GM23338 (cell line): ENCODE data around the gene ZNF585A. TPM values are rescaled to one million over a fixed set of nuclear protein-coding genes. Genes with fewer than 3 reads are reported as not detected.

Source experiments
- ATAC-seq: fragments of 200-7000 bp; cut with Tn5 transposase; 3 replicates; pipeline ENCODE4 v1.9.1; 2020
- DNase-seq: peaks from one replicate; pipeline ENCODE4 v3.0.0-alpha.2; 2015; ENCODE audit warnings: low spot score
- H2AFZ ChIP-seq: fragments of 200-600 bp; sonication (generic); 2 replicates; pipeline ENCODE4 v1.8.0; 2016; ENCODE audit warnings: antibody characterized with exemption, mild to moderate bottlenecking, moderate library complexity
- H3F3A ChIP-seq: fragments of 200-600 bp; sonication (generic); replicated peaks from 2 replicates; pipeline ENCODE4 v1.8.0; 2017; ENCODE audit warnings: antibody characterized with exemption, mixed run types, low read depth
- H3K27ac ChIP-seq: fragments of 200-600 bp; sonication (generic); 2 replicates; pipeline ENCODE4 v1.6.1; 2016; ENCODE audit warnings: low read depth
- H3K27me3 ChIP-seq: fragments of 200-600 bp; sonication (generic); 2 replicates; pipeline ENCODE4 v1.8.0; 2016; ENCODE audit warnings: mild to moderate bottlenecking, mixed run types, moderate library complexity; ENCODE audit not compliant: insufficient read depth
- H3K36me3 ChIP-seq: fragments of 200-600 bp; sonication (generic); 2 replicates; pipeline ENCODE4 v1.8.0; 2016; ENCODE audit warnings: mild to moderate bottlenecking; ENCODE audit not compliant: insufficient read depth
- H3K4me1 ChIP-seq: fragments of 200-600 bp; sonication (generic); 2 replicates; pipeline ENCODE4 v1.8.0; 2016; ENCODE audit warnings: mild to moderate bottlenecking, moderate library complexity; ENCODE audit not compliant: insufficient read depth
- H3K4me2 ChIP-seq: fragments of 200-600 bp; sonication (generic); 2 replicates; pipeline ENCODE4 v1.7.1; 2017; ENCODE audit warnings: mixed run types
- H3K4me3 ChIP-seq: fragments of 200-600 bp; sonication (generic); 2 replicates; pipeline ENCODE4 v1.6.1; 2016; ENCODE audit warnings: mixed run types
- H3K79me2 ChIP-seq: fragments of 200-600 bp; sonication (generic); replicated peaks from 2 replicates; pipeline ENCODE4 v1.8.0; 2017; ENCODE audit warnings: mild to moderate bottlenecking; ENCODE audit not compliant: insufficient read depth
- H3K9me2 ChIP-seq: fragments of 200-600 bp; sonication (generic); 2 replicates; pipeline ENCODE4 v1.8.0; 2017; ENCODE audit not compliant: insufficient read depth
- H4K20me1 ChIP-seq: fragments of 200-600 bp; sonication (generic); replicated peaks from 2 replicates; pipeline ENCODE4 v1.8.0; 2017; ENCODE audit warnings: mild to moderate bottlenecking; ENCODE audit not compliant: insufficient read depth
- H3K27ac Mint-ChIP-seq: 2 replicates; pipeline ENCODE4 v1.8.0; 2020; ENCODE audit warnings: inconsistent platforms, mild to moderate bottlenecking, moderate library complexity, mixed read lengths
- H3K27me3 Mint-ChIP-seq: 3 replicates; pipeline ENCODE4 v1.8.0; 2022; ENCODE audit warnings: low read depth, mild to moderate bottlenecking, moderate library complexity, mixed read lengths, inconsistent platforms; ENCODE audit not compliant: insufficient read depth, poor library complexity
- H3K36me3 Mint-ChIP-seq: 3 replicates; pipeline ENCODE4 v1.8.0; 2021; ENCODE audit warnings: low read depth, mild to moderate bottlenecking, inconsistent platforms, moderate library complexity, mixed read lengths
- H3K4me1 Mint-ChIP-seq: 3 replicates; pipeline ENCODE4 v1.8.0; 2020; ENCODE audit warnings: mild to moderate bottlenecking, inconsistent platforms, mixed read lengths
- H3K4me3 Mint-ChIP-seq: 3 replicates; pipeline ENCODE4 v1.8.0; 2021; ENCODE audit warnings: moderate library complexity, mild to moderate bottlenecking, inconsistent platforms, mixed read lengths
- H3K9me3 Mint-ChIP-seq: 3 replicates; pipeline ENCODE4 v1.8.0; 2020; ENCODE audit warnings: moderate library complexity, mild to moderate bottlenecking, inconsistent platforms, mixed read lengths
- CREB1 ChIP-seq: fragments of 250-450 bp; sonication (Bioruptor Pico); IDR thresholded peaks from 2 replicates; pipeline ENCODE4 v1.5.0; 2020; ENCODE audit warnings: low read depth, mild to moderate bottlenecking, moderate library complexity
- CTCF ChIP-seq, 2 experiments: fragments of 200-600 bp in 1 of 2; sonication (generic) in 1 of 2; conservative IDR thresholded peaks; 2 replicates each; pipeline versions ENCODE4 v1.5.1 to v1.6.1; 2016 to 2017; ENCODE audit warnings: antibody characterized with exemption in 2 of 2, low read depth in 2 of 2, mild to moderate bottlenecking in 2 of 2, moderate library complexity in 1 of 2
- ETS1 ChIP-seq: IDR thresholded peaks from 2 replicates; pipeline ENCODE4 v1.6.1; 2016; ENCODE audit warnings: antibody characterized with exemption
- EZH2 ChIP-seq: fragments of 200-600 bp; sonication (generic); IDR thresholded peaks from one replicate; pipeline ENCODE4 v1.8.0; 2017; ENCODE audit warnings: antibody characterized with exemption, mild to moderate bottlenecking, low read depth; ENCODE audit not compliant: unreplicated experiment
- EZH2phosphoT487 ChIP-seq: fragments of 200-600 bp; sonication (generic); IDR thresholded peaks from one replicate; pipeline ENCODE4 v1.8.1; 2018; ENCODE audit warnings: antibody characterized with exemption; ENCODE audit not compliant: unreplicated experiment
- JUNB ChIP-seq: IDR thresholded peaks from one replicate; pipeline ENCODE4 v1.6.1; 2016; ENCODE audit warnings: antibody characterized with exemption; ENCODE audit not compliant: unreplicated experiment
- NANOG ChIP-seq: IDR thresholded peaks from 2 replicates; pipeline ENCODE4 v1.6.1; 2016; ENCODE audit warnings: antibody characterized with exemption, borderline replicate concordance
- POLR2AphosphoS5 ChIP-seq: IDR thresholded peaks from 2 replicates; pipeline ENCODE4 v1.6.1; 2016; ENCODE audit warnings: antibody characterized with exemption, low read depth
- REST ChIP-seq: IDR thresholded peaks from one replicate; pipeline ENCODE4 v1.6.1; 2018; ENCODE audit warnings: antibody characterized with exemption; ENCODE audit not compliant: unreplicated experiment
- STAT1 ChIP-seq: IDR thresholded peaks from one replicate; pipeline ENCODE4 v1.6.1; 2016; ENCODE audit warnings: antibody characterized with exemption; ENCODE audit not compliant: unreplicated experiment
- ZNF114 ChIP-seq: fragments of 250-450 bp; sonication (Bioruptor Pico); IDR thresholded peaks from 2 replicates; pipeline ENCODE4 v1.5.0; 2020; ENCODE audit warnings: mild to moderate bottlenecking, moderate library complexity
- ZNF331 ChIP-seq: fragments of 250-450 bp; sonication (Bioruptor Pico); IDR thresholded peaks from 2 replicates; pipeline ENCODE4 v1.5.0; 2020; ENCODE audit warnings: low read depth, mild to moderate bottlenecking, moderate library complexity
- ZNF462 ChIP-seq: fragments of 250-450 bp; sonication (Bioruptor Pico); IDR thresholded peaks from 2 replicates; pipeline ENCODE4 v1.5.0; 2020; ENCODE audit warnings: mild to moderate bottlenecking, moderate library complexity
- polyA plus RNA-seq: library from polyadenylated mRNA; unstranded; fragments of >200 nt; fragmentation: Nextera tagmentation; extraction: Ambion mirVana; gene quantifications from 2 replicates; pipeline ENCODE4 v1.2.1, GENCODE V29; 2016
- total RNA-seq: library from RNA; depleted of rRNA; stranded (reverse); fragments of >200 nt; shearing (Covaris generic); gene quantifications from 2 replicates; pipeline ENCODE4 v1.2.3, GENCODE V29; 2014

Gene ZNF585A
- total and polyA plus RNA-seq, 2 experiments from 2014 or later, result 9.8 to 36.5 TPM

GRCh38 chr19:37098570-37098969, 73.9 kb downstream of the ZNF585A start:
- H3K9me3 Mint-ChIP-seq, result peaks cover 81% of the 10 kb centered on the region

More at GRCh38 chr19:37098570-37098969, 73.9 kb downstream of the ZNF585A start:
- Mint-ChIP-seq H3K36me3 (peaks cover 96% of the 10 kb centered on the region), H3K27ac (no peak overlapping the region), H3K27me3 (no peaks in the 10 kb centered on the region), H3K4me1 (no peaks in the 10 kb centered on the region), H3K4me3 (no peak overlapping the region)
- Histone ChIP-seq H3K36me3 (peaks cover 27% of the 10 kb centered on the region), H3K9me2 (no peaks in the 10 kb centered on the region), H3K27me3 (no peaks in the 10 kb centered on the region), H3K4me3 (no peak overlapping the region), H3K79me2 (no peaks in the 10 kb centered on the region), H4K20me1 (no peaks in the 10 kb centered on the region), H3K4me1 (no peaks in the 10 kb centered on the region), H3K4me2 (no peak overlapping the region), H3F3A (no peaks in the 10 kb centered on the region), H2AFZ (no peak overlapping the region), H3K27ac (no peak overlapping the region)
- TF ChIP-seq ZNF114 (CRISPR knock-in tag) (no peak), ZNF331 (CRISPR knock-in tag) (no peak), CTCF (conservative IDR thresholded peaks at IDR 0.05; ENCODE audit: low read depth in 2 of 2) (no peak), EZH2 (no peak), STAT1 (no peak), NANOG (no peak), POLR2AphosphoS5 (no peak), REST (no peak), EZH2phosphoT487 (no peak), ZNF462 (CRISPR knock-in tag) (no peak), JUNB (no peak), CREB1 (no peak), ETS1 (no peak)
- ATAC-seq, result no peak
- DNase-seq, result no peak
